ENCODE data around the gene SST. TPM values are rescaled to one million over a fixed set of nuclear protein-coding genes. Genes with fewer than 3 reads are reported as not detected.

The SST gene
- not detected for total RNA-seq

DNA sequence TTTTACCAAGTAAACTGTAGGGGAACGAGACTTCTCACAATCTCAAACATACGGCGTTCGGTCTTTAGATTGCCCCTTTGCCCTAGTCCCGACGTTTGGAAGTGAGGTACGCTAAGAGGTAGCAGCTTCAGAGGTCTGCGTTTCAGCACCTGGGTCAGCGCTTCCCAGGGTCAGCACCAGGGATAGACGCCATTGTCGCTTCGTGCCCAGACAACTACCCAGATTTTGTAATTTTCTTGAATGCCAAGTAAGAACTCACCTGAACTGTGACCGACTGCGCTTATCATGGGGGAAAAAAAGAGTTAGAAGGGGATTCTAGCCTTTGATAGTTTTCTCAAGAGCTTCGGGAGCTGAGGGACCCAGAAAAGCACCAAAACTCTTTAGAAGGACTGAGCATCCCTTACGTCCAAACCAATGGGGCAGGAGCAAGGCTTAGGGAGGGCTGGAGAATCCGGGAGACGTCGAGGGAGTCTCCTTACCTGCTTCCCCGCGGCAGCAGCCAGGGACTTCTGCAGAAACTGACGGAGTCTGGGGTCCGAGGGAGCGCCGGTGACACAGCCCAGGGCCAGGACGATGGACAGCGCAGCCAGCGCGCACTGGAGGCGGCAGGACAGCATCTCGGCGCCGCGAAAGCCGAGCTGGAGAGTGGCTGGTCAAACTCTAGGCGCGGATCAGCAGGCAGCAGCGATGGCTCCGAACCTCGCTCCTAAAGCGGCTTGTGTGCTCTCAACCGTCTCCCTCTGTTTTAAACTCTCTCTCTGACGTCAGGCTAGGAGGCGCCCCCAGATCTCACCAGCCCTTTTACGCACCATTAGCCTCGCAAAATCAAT lies at the start of gene SST:
TSS of gene SST (minus strand) at position 720 of the 830 bp plus-strand sequence. CDS start at position 617, 103 bp downstream.
- H3K4me1 ChIP-seq = no peaks in the 10 kb centered on the region
- intact Hi-C loops (cut with DNase I) = no loop called here
- 10 to 19% methylated on average over 34 to 35 of the region's 46 CpGs for WGBS, 2 donors
- H3K9me3 ChIP-seq = no peaks in the 10 kb centered on the region
- H3K36me3 ChIP-seq = no peaks in the 10 kb centered on the region
- H3K4me3 ChIP-seq = no peak within 1 kb of the TSS
- no peak for DNase-seq
- no peak within 1 kb of the TSS for H3K27ac ChIP-seq
- H3K27me3 ChIP-seq = peaks cover 0 to 82% (median 5%) of the 10 kb centered on the region in 4 donors
- TF ChIP-seq, protein P1, sequence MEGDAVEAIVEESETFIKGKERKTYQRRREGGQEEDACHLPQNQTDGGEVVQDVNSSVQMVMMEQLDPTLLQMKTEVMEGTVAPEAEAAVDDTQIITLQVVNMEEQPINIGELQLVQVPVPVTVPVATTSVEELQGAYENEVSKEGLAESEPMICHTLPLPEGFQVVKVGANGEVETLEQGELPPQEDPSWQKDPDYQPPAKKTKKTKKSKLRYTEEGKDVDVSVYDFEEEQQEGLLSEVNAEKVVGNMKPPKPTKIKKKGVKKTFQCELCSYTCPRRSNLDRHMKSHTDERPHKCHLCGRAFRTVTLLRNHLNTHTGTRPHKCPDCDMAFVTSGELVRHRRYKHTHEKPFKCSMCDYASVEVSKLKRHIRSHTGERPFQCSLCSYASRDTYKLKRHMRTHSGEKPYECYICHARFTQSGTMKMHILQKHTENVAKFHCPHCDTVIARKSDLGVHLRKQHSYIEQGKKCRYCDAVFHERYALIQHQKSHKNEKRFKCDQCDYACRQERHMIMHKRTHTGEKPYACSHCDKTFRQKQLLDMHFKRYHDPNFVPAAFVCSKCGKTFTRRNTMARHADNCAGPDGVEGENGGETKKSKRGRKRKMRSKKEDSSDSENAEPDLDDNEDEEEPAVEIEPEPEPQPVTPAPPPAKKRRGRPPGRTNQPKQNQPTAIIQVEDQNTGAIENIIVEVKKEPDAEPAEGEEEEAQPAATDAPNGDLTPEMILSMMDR (IDR thresholded peaks at IDR 0.05) = no peak
- no peak for TF ChIP-seq POLR2A (IDR thresholded peaks at IDR 0.05)

DNA sequence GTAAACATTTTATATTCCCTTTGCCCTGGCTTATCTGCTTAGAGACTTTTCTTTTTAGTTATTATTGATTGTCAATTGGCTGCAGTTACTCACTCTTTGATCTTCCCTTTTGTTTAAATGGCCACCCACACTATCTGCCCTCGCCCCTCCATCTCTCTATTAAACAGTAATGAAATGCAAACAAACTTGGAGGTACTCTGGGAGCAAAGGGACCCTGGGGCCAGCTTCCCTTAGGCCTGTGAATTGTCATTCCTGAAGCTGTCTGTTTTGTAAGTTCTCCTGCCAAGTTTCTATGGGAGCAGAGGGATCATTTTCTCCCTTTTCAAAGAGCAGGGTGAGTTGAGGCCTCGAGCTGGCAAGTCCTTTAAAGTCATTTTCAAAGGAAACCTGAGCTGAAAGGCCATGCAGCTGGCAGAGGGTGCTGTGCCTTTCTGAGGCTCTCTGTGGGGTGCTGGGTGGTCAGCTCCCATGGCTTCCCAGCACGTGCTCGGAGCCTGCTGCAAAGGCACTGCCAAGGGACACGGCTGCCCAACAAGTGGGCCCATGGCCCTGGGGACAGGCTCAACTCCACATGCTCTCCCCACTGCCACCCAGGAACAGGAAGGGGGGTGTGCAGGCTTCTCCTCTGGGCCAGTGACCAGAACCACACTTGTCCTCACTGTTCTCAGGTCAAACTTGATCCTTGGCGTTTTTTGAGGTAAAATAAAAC lies 49.6 kb upstream of the SST start:
- Histone ChIP-seq H3K27me3 (no peaks in the 10 kb centered on the region), H3K4me1 (peaks cover 0 to 2% (median 0%) of the 10 kb centered on the region in 3 donors), H3K9me3 (no peaks in the 10 kb centered on the region), H3K27ac (no peak overlapping the region), H3K36me3 (peaks cover 27 to 46% (median 41%) of the 10 kb centered on the region in 3 donors), H3K4me3 (no peak overlapping the region)
- intact Hi-C loops (cut with DNase I) = no loop called here
- DNase-seq = no peak
- TF ChIP-seq POLR2A (IDR thresholded peaks at IDR 0.05) = no peak
- TF ChIP-seq, protein P1 (IDR thresholded peaks at IDR 0.05) = no peak
- 21 to 79% methylated on average over 1 to 2 of the region's 6 CpGs for WGBS, 2 donors

DNA sequence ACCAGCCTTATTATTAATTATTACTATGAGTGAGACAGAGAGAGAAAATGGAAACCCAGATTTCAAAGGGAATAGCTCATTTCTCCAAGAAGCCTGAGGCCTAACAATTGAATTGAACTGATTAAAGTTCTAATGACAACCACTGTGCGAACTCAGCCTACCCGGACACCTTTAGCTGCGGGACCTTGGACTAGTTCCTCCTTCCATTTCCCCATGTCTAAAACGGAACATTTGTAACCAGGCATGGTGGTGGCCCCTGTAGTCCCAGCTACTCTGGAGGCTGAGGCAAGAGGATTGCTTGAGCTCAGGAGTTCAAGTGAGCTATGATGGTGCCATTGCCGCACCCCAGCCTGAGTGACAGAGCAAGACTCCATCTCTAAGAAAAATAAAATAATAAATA lies 48.6 kb upstream of the SST start:
- WGBS, 2 donors = 83 to 89% methylated on average over 5 of the region's 5 CpGs
- peaks cover 19 to 36% (median 33%) of the 10 kb centered on the region in 3 donors for H3K36me3 ChIP-seq
- intact Hi-C loops (cut with DNase I) = no loop called here

DNA sequence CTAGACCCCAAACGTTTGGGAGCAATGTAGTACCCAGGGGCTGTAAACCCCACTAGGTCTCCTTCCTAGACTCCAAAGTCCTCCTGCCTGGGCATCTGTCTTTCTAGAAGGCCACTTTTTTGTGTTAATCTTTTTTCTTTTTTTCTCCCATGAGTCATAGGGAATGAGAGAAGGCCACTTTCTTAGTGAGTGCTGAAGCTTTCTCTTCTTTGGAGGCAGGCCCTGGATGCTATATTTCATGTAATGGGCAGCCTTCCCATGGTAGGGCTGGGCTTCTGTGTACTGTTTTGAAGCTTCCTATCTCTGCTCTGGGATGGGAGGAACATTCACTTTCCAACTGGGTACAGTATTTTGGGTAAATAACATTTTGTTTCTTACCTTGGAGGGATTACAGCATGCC lies 47.4 kb upstream of the SST start:
- DNase-seq = no peak
- Histone ChIP-seq H3K9me3 (no peaks in the 10 kb centered on the region), H3K27ac (no peak overlapping the region), H3K4me1 (peaks cover 0 to 12% (median 7%) of the 10 kb centered on the region in 3 donors), H3K36me3 (peaks cover 16 to 23% (median 22%) of the 10 kb centered on the region in 3 donors), H3K27me3 (no peaks in the 10 kb centered on the region), H3K4me3 (no peak overlapping the region)
- no peak for TF ChIP-seq POLR2A (IDR thresholded peaks at IDR 0.05)
- TF ChIP-seq, protein P1 (IDR thresholded peaks at IDR 0.05) = no peak
- WGBS, 2 donors = 36 to 37% methylated on average over 1 of the region's 1 CpG
- intact Hi-C loops (cut with DNase I) = no loop called here

More for the DNA sequence above, 48.6 kb upstream of the SST start:
- Histone ChIP-seq H3K27ac (no peak overlapping the region), H3K4me1 (peaks cover 0 to 9% (median 2%) of the 10 kb centered on the region in 3 donors), H3K9me3 (no peaks in the 10 kb centered on the region), H3K27me3 (no peaks in the 10 kb centered on the region), H3K4me3 (no peak overlapping the region)
- no peak for TF ChIP-seq POLR2A (IDR thresholded peaks at IDR 0.05)
- TF ChIP-seq, protein P1 (IDR thresholded peaks at IDR 0.05) = no peak
- no peak for DNase-seq

Data from esophagus squamous epithelium (tissue), 5 donors.